MCF 10A (cell line): Measurements from ENCODE around the gene GTF3C5. TPM values are rescaled to one million over a fixed set of nuclear protein-coding genes. Genes with fewer than 3 reads are reported as not detected.

Source experiments
- BruUV-seq: library from RNA; stranded (reverse); fragments of 400-500 nt; replicated peaks from 2 replicates; lab custom pipeline; 2021; lab: Mats Ljungman, UMichigan
- CTCF ChIA-PET: fragments of 300-600 bp; sonication (Branson Sonifier 250); formaldehyde crosslinking; extraction: SDS; loops from one replicate; lab custom pipeline; 2021; ENCODE audit warnings: antibody characterized with exemption, inconsistent platforms; lab: Yijun Ruan, JAX
- POLR2A ChIA-PET: fragments of 300-600, 350-650 bp; sonication (Branson Sonifier 250); formaldehyde crosslinking; extraction: SDS; loops from one replicate; lab custom pipeline; 2020; ENCODE audit warnings: antibody characterized with exemption, inconsistent platforms; lab: Yijun Ruan, JAX
- DNase-seq: peaks from one replicate; pipeline ENCODE4 v3.0.0-alpha.2; 2018; ENCODE audit not compliant: unreplicated experiment
- H3K27ac Mint-ChIP-seq: one replicate; pipeline ENCODE4 v1.8.0; 2022; ENCODE audit warnings: mild to moderate bottlenecking, low read depth, mixed read lengths; ENCODE audit not compliant: unreplicated experiment
- H3K27me3 Mint-ChIP-seq: one replicate; pipeline ENCODE4 v1.8.0; 2022; ENCODE audit warnings: mixed read lengths; ENCODE audit not compliant: insufficient read depth, unreplicated experiment
- H3K36me3 Mint-ChIP-seq: one replicate; pipeline ENCODE4 v1.8.0; 2022; ENCODE audit warnings: mild to moderate bottlenecking, moderate library complexity, mixed read lengths; ENCODE audit not compliant: insufficient read depth, unreplicated experiment
- H3K4me1 Mint-ChIP-seq: one replicate; pipeline ENCODE4 v1.8.0; 2022; ENCODE audit warnings: mixed read lengths; ENCODE audit not compliant: insufficient read depth, unreplicated experiment
- H3K4me3 Mint-ChIP-seq: one replicate; pipeline ENCODE4 v1.8.0; 2022; ENCODE audit warnings: mild to moderate bottlenecking, moderate library complexity, mixed read lengths; ENCODE audit not compliant: unreplicated experiment
- H3K9me3 Mint-ChIP-seq: one replicate; pipeline ENCODE4 v1.8.0; 2022; ENCODE audit warnings: mixed read lengths; ENCODE audit not compliant: unreplicated experiment
- intact Hi-C: fragments of 100-400 bp; cut with micrococcal nuclease; formaldehyde crosslinking; loops from 2 replicates; pipeline ENCODE4 v1.14.1; 2022
- total RNA-seq: library from RNA; stranded (reverse); gene quantifications from 2 replicates; pipeline ENCODE4 v1.2.3, GENCODE V29; 2022
- TF ChIP-seq, protein P1 (sequence below): fragments of 200-600 bp; IDR thresholded peaks from one replicate; pipeline ENCODE4 v1.8.0; 2022; ENCODE audit warnings: antibody characterized with exemption, mild to moderate bottlenecking; ENCODE audit not compliant: unreplicated experiment

GTF3C5 gene
- total RNA-seq, 1 experiment from 2014 or later: 55.4 TPM

DNA sequence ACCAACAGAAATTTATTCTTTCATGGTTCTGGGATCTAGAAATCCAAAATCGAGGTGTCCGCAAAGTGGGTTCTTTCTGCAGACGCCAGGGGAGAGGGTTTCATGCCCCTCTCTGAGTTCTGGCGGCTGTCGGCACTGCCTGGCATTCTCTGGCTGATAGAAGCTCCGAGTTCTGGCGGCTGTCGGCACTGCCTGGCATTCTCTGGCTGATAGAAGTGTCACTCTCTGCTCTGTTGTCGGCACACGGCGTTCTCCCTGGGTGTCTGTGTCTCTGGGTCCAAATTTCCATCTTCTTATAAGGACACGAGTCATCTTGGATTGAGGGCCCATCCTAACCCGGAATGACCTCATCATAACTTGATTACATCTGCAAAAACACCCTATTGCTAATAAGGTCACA is 44.7 kb upstream of the GTF3C5 start:
- TF ChIP-seq, protein P1, sequence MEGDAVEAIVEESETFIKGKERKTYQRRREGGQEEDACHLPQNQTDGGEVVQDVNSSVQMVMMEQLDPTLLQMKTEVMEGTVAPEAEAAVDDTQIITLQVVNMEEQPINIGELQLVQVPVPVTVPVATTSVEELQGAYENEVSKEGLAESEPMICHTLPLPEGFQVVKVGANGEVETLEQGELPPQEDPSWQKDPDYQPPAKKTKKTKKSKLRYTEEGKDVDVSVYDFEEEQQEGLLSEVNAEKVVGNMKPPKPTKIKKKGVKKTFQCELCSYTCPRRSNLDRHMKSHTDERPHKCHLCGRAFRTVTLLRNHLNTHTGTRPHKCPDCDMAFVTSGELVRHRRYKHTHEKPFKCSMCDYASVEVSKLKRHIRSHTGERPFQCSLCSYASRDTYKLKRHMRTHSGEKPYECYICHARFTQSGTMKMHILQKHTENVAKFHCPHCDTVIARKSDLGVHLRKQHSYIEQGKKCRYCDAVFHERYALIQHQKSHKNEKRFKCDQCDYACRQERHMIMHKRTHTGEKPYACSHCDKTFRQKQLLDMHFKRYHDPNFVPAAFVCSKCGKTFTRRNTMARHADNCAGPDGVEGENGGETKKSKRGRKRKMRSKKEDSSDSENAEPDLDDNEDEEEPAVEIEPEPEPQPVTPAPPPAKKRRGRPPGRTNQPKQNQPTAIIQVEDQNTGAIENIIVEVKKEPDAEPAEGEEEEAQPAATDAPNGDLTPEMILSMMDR: no peak
- Mint-ChIP-seq H3K4me1 (no peaks in the 10 kb centered on the region), H3K36me3 (no peaks in the 10 kb centered on the region), H3K27me3 (peaks cover 38% of the 10 kb centered on the region), H3K27ac (no peak overlapping the region), H3K4me3 (no peak overlapping the region), H3K9me3 (no peaks in the 10 kb centered on the region)
- no peak for DNase-seq
- no TSS peak for BruUV-seq
- ChIA-PET POLR2A (no interaction called here), CTCF (interaction anchor here (0.7 kb wide), 1 partner anchor 9 kb away, joined by 3 read pairs; no protein-coding TSS in a partner anchor)
- intact Hi-C loops: no loop called here

DNA sequence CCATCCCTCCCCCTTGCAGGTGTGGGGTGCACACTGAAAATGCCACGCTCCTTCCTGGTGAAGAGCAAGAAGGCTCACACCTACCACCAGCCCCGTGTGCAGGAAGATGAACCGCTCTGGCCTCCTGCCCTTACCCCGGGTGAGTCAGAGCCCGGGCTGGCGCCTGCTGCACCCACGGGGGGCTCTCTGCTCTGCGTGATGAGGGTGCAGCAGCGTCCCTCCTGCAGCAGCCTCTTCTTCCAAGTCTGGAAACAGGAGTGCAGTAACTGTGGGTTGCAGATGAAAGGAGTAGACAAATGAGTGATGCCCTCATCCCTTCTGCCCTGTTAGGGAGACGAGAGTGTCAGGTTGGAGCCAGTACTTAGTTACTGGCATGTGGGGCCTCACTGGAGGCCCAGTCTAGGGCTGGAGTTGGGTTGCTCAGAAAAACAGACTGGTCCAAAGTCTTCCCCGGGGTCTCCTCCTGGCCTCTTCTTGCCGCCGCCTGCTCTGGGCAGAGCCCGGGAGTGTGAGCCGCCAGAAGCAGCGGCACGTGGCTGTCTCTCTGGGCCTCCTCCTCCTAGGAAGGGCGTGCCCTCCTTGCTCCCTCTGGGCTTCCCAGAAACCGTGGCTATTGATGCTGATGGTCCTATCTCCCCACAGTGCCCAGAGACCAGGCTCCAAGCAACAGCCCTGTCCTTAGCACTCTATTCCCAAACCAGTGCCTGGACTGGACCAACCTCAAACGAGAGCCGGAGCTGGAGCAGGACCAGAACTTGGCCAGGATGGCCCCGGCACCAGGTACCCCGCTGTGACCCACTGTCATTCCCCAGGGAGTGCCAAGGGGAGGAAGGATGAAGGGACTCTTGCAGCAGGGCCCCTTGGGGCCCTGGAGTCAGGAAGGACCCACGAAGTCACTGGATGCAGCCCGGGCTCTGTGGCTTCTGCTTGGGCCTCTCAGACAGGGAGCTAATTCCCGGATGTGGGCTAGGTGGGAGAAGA is 43.9 kb upstream of the GTF3C5 start:
- TF ChIP-seq, protein P1: no peak
- H3K36me3 Mint-ChIP-seq: no peaks in the 10 kb centered on the region
- H3K4me3 Mint-ChIP-seq: no peak overlapping the region
- intact Hi-C loops: no loop called here
- DNase-seq: no peak
- POLR2A ChIA-PET: no interaction called here
- CTCF ChIA-PET: no interaction called here
- no TSS peak for BruUV-seq
- no peaks in the 10 kb centered on the region for H3K9me3 Mint-ChIP-seq
- H3K4me1 Mint-ChIP-seq: no peaks in the 10 kb centered on the region
- H3K27ac Mint-ChIP-seq: no peak overlapping the region
- H3K27me3 Mint-ChIP-seq: peaks cover 36% of the 10 kb centered on the region

DNA sequence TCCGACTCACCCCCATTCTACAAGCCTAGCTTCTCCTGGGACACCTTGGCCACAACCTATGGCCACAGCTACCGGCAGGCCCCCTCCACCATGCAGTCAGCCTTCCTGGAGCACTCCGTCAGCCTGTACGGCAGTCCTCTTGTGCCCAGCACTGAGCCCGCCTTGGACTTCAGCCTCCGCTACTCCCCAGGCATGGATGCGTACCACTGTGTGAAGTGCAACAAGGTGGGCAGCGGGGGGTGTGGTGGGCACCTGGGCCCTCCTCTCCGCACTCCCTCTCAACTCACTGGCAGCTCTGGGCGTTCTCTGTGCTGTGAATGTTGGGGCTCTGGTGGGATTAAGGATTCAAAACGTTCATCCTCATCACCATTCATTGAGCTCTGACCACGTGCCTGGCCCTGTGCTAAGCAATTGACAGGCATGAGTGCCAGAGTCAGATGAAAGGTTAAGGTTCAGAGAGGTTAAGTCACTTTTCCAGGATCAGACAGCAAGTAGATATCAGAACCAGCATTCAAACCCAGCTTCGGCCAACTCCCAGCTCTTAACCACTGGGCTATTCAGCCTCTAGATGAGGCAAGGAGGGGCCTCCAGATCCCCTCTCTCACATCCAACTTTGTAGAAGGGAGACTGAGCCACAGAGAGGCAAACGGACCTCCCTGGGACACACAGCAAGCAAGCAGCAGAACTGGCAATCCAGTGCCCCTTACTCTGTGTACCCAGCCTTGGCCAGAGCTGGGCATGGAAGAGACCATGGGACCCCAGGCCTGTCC is 42.4 kb upstream of the GTF3C5 start:
- intact Hi-C loops: no loop called here
- H3K9me3 Mint-ChIP-seq: no peaks in the 10 kb centered on the region
- peaks cover 29% of the 10 kb centered on the region for H3K27me3 Mint-ChIP-seq
- no peaks in the 10 kb centered on the region for H3K4me1 Mint-ChIP-seq
- no peak overlapping the region for H3K4me3 Mint-ChIP-seq
- DNase-seq: no peak
- CTCF ChIA-PET: interaction anchor here (0.7 kb wide), 1 partner anchor 11 kb away, joined by 3 read pairs; no protein-coding TSS in a partner anchor
- no peak overlapping the region for H3K27ac Mint-ChIP-seq
- no peaks in the 10 kb centered on the region for H3K36me3 Mint-ChIP-seq
- POLR2A ChIA-PET: no interaction called here
- BruUV-seq: no TSS peak
- TF ChIP-seq, protein P1: no peak

DNA sequence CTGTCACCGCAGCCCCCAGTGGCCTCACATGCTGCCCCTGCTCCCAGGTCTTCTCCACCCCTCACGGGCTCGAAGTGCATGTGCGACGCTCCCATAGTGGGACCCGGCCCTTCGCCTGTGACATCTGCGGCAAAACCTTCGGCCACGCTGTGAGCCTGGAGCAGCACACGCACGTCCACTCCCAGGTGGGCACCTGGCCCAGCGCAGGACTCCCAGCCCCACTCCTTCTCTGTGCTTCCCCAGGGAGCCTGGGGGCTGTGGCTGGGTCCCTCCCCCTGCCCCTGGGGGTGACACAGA is 41.8 kb upstream of the GTF3C5 start:
- no peaks in the 10 kb centered on the region for H3K9me3 Mint-ChIP-seq
- no TSS peak for BruUV-seq
- no peaks in the 10 kb centered on the region for H3K36me3 Mint-ChIP-seq
- H3K27ac Mint-ChIP-seq: no peak overlapping the region
- no peak overlapping the region for H3K4me3 Mint-ChIP-seq
- POLR2A ChIA-PET: no interaction called here
- intact Hi-C loops: no loop called here
- DNase-seq: no peak
- peaks cover 29% of the 10 kb centered on the region for H3K27me3 Mint-ChIP-seq
- CTCF ChIA-PET: no interaction called here
- TF ChIP-seq, protein P1: no peak
- H3K4me1 Mint-ChIP-seq: no peaks in the 10 kb centered on the region
